NK-92 (cell line): Measurements from ENCODE around the gene ABHD3.
"Not testable (repeated sequence)": the region's sequence is repeated elsewhere in the genome, so short reads cannot be mapped to it uniquely, and the experiment has no call there.

Experiments
- DNase-seq: peaks from one replicate; lab custom pipeline; 2025; ENCODE audit not compliant: unreplicated experiment; lab: John Stamatoyannopoulos, UW

The ABHD3 gene, protein sequence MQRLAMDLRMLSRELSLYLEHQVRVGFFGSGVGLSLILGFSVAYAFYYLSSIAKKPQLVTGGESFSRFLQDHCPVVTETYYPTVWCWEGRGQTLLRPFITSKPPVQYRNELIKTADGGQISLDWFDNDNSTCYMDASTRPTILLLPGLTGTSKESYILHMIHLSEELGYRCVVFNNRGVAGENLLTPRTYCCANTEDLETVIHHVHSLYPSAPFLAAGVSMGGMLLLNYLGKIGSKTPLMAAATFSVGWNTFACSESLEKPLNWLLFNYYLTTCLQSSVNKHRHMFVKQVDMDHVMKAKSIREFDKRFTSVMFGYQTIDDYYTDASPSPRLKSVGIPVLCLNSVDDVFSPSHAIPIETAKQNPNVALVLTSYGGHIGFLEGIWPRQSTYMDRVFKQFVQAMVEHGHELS

GRCh38 chr18:21704603-21705364 is at the start of gene ABHD3:
TSS of gene ABHD3 (minus strand) at chr18:21704774. CDS start at chr18:21704665, 109 bp downstream.
- DNase-seq, result peak; percentile 62

- no peak for DNase-seq
Measured at GRCh38 chr18:21747764-21748693, 43.5 kb upstream of the ABHD3 start.

- DNase-seq, result no peak
Measured at GRCh38 chr18:21747268-21747667, 42.7 kb upstream of the ABHD3 start.

DNA sequence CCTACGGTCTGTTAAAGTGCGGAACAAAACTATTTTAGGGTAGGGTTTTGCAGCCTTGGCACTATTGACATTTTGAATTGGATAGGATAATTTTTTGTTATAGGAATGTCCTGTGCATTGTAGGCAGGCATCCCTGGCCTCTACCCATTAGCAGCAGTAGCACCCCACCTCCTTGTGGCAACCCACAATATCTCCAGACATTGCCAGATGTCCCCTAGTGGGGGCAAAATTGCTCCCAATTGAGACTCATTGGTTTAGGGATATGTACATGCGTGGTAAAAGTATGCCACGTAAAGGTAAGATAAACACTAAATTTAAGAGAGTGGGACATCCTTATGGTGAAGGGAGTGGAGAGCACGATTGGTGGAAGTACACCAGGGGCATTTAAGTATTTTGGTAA is 40.7 kb upstream of the ABHD3 start:
- DNase-seq, result no peak

DNA sequence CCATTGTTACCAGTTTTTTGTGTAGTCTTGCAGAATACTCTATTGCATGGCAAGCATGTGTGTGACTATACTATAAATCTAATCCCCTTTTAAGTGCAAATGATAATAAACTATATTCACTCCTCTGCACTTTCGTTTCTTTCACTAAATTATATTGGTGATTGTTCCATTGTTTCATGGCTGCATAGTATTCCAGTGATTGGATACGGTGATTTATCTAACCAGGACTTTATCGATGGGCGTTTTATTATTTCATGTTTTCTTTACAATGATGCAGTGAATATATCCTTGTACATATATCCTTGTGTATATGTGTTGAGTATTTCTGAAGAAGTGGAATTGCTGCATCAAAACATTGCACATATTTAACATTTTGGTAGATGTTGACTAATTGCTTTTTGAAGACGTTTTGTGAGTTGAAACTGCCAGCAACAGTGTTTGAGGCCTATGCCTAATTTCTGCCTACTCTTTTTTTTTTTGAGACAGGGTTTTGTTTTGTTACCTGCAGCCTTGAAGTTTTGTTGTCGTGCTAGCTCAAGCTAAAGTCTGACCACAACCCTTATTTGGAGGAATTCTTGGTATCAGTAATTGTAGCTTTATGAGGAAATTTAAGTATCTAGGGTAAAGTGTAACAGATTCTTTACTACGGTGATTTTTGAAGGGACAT is 38.7 kb upstream of the ABHD3 start:
- no peak for DNase-seq

DNA sequence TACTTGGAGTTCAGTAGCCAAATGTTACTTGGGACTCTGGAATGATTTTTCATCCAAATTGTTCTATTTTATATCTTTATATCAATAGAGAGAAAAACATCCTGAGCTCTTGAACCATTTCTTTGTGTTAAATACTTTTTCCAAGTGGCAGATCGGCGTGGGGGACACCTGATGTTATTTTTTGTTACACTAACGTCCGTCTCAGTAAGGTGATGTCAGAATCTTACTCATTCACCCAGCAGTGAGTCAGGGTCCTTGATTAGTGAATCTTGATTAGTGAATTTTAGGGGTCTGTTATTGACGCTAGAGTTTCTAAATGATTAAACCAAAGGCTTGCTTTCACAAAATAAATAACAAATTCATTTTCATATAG is 37.7 kb upstream of the ABHD3 start:
- no peak for DNase-seq

- no peak for DNase-seq
Measured at GRCh38 chr18:21741562-21742314, 37.2 kb upstream of the ABHD3 start.

GRCh38 chr18:21741312-21741561 is 36.7 kb upstream of the ABHD3 start:
- no peak for DNase-seq

- peak; percentile 85 for DNase-seq
Measured at GRCh38 chr18:21740538-21741311, 36.2 kb upstream of the ABHD3 start, which contains the start of gene MIB1. TSS of gene MIB1 (plus strand) at chr18:21740792. CDS start at chr18:21741584, 792 bp downstream.

DNA sequence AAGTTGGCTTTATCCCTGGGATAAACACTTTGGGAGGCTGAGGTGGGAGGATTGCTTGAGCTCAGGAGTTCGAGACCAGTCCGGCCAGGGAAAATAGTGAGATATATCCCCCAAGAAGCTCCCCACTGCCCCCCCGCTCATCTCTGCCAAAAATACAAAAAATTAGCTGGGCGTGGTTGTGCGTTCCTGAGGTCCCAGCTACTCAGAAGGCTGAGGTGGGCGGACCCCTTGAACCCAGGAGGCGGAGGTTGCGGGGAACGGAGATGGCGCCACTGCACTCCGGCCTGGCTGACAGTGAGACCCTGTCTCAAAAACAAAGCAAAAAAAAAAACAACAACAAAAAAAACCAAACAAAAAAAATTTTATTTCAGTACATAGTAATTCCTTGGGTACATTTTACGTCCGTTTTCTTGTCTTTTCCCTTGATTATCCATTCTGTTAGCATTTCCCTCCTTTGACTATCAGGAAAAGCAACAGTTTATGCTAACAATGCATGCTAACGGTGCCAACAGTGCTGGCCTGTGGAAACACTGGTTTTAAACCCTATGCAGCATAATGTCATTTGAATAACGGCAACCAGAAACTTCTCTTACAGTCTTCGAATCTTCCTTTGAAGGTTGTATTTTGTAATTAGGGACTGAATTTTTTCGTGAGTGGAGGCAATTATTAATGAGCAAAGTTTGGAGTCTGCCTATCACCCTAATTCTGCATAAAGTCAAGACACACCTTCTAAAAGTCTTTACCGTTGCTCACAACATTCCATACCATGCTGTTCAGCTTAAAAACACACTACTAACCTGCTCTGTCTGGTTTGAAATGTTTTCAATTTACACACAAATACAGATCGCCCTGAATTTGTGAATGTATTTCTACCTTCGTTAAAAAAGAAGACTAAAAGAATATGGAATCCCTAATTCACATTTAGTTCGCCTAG is 35.3 kb upstream of the ABHD3 start:
- DNase-seq, result no peak

DNA sequence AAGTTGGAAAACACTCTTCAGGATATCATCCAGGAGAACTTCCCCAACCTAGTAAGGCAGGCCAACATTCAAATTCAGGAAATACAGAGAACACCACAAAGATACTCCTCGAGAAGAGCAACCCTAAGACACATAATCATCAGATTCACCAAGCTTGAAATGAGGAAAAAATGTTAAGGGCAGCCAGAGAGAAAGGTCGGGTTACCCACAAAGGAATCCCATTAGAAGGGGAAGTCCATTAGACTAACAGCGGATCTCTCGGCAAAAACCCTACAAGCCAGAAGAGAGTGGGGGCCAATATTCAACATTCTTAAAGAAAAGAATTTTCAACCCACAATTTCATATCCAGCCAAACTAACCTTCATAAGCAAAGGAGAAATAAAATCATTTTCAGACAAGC is 32.4 kb upstream of the ABHD3 start:
- DNase-seq, result not testable (repeated sequence)

DNA sequence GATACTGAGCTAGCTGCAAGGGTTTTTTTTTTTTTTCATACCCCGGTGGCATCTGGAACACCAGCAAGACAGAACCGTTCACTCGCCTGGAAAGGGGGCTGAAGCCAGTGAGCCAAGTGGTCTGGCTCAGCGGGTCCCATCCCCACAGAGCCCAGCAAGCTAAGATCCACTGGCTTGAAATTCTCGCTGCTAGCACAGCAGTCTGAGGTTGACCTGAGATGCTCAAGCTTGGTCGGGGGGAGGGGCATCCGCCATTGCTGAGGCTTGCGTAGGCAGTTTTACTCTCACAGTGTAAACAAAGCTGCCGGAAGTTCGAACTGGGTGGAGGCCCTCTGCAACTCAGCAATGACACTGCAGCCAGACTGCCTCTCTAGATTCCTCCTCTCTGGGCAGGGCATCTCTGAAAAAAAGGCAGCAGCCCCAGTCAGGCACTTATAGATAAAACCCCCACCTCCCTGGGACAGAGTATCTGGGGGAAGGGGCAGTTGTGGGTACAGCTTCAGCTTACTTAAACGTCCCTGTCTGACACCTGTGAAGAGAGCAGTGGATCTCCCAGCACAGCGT is 31.0 kb upstream of the ABHD3 start:
- no peak for DNase-seq

DNA sequence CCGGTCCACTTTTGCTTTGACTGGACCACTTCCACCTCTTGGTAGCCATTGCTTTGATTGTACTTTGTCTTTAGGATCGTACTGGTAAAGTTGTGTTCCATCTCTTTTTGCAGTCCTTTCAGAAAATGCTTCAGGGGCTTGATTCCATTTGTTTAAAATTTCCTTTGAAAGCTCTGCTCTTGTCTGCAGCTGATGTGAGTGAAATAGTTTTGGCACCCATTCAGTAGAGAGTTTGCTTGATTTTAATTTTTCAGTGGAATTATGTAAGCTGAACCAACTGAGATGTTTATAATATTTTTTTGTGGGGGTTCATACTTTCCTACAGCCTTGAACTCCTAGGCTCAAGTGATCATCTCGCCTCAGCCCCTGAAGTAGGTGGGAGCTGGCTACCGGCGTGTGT is 28.4 kb upstream of the ABHD3 start:
- no peak for DNase-seq

- DNase-seq, result no peak
Measured at GRCh38 chr18:21727702-21728101, 23.1 kb upstream of the ABHD3 start.

DNA sequence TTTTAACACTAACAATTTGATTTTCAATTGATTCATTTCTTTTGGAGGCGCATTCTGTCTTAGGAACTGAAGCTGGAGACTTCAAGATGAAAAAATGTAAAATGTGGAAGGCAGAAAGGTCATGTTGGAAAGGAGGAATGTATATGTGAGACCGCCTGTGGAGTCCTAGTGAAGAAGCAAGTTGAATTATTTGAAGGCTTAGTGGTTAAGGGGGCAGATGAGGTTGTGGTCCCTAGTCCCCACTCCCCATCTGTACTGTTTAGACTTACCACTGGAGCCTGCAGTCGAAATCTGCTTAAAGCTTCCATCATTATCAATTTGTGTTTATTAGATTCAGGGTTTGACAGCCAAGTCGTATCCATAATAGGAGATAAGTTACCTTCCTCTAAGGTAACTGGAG is 20.6 kb upstream of the ABHD3 start:
- DNase-seq, result no peak

- DNase-seq, result no peak
Measured at GRCh38 chr18:21722687-21723086, 18.1 kb upstream of the ABHD3 start.

- DNase-seq, result no peak
Measured at GRCh38 chr18:21714474-21714873, 9.9 kb upstream of the ABHD3 start.

DNA sequence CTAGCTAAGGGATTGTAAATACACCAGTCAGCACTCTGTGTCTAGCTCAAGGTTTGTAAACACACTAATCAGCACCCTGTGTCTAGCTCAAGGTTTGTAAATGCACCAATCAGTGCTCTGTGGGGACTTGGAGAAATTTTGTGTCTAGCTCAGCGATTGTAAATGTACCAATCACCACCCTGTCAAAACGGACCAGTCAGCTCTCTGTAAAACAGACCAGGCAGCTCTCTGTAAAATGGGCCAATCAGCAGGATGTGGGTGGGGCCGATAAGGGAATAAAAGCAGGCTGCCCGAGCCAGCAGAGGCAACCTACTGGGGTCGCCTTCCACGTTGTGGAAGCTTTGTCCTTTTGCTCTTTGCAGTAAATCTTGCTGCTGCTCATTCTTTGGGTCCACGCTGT is 2.6 kb upstream of the ABHD3 start:
- DNase-seq, result not testable (repeated sequence)
